Effector CD8-positive, alpha-beta T cell (primary cell): ENCODE data around the gene DEDD.

Experiments used
- DNase-seq: peaks from one replicate; lab custom pipeline; 2025; lab: John Stamatoyannopoulos, UW

The DEDD gene

DNA sequence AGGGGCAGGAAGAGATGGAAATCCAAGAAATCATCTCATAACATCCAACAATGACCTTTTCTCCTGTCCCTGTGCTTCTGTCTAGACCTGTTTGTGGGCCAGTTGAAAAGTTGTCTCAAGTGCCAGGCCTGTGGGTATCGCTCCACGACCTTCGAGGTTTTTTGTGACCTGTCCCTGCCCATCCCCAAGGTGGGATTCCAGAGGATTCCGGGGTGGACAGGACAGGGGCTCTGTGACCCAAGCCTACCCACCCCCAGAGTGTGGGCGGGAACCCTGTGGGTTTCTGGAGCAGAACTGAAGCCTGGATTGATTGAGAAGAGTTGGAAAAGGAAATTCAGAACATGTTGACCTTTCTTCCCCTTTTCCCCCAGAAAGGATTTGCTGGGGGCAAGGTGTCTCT, 31.3 kb upstream of the DEDD start:
- DNase-seq: no peak

DNA sequence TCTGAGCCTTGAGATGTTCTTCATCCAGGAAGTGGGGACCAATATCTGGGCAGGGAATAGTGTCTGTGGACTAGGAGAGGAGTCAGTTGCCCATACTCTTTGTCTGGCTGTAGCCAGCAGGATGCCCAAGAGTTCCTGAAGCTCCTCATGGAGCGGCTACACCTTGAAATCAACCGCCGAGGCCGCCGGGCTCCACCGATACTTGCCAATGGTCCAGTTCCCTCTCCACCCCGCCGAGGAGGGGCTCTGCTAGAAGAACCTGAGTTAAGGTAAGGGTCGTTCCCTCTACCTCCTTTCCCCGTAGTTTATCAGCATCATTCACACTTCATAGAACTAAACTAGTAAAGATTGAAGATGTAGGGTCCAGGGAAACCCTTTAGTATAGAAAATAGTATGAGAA, 30.3 kb upstream of the DEDD start:
- DNase-seq: no peak

DNA sequence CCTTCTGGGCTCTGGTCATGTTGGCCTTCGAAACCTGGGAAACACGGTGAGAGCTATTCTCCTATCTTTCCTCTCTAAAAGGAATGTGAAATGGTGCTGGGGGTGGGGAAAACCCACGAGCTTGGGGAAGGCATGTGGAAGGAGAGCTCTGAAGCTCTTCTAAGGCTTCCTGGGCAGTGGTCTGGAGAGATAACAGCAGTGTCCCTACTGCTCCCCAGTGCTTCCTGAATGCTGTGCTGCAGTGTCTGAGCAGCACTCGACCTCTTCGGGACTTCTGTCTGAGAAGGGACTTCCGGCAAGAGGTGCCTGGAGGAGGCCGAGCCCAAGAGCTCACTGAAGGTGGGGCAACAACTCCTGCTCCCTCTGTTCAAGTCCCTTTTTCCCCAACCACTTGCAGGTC, 29.6 kb upstream of the DEDD start:
- no peak for DNase-seq

DNA sequence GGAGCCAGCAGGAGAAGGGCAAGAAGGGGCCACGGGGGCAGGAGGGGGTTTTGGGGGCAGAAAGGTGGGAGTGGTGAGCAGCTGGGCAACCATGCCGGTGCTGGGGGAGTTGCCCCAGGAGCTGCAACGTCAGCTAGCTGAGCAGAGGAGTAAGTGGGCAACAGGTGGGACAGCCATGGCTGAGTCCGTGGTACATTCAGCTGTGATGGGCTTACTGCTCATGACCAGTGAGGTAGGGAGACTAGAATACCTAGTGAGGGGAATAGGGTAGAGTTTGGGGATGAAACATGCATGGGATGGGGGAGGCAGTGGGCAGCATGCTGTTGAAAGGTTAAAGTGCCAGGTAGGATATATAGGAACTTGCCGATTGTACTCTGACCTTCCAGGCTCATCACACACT, 29.2 kb upstream of the DEDD start:
- DNase-seq: no peak

DNA sequence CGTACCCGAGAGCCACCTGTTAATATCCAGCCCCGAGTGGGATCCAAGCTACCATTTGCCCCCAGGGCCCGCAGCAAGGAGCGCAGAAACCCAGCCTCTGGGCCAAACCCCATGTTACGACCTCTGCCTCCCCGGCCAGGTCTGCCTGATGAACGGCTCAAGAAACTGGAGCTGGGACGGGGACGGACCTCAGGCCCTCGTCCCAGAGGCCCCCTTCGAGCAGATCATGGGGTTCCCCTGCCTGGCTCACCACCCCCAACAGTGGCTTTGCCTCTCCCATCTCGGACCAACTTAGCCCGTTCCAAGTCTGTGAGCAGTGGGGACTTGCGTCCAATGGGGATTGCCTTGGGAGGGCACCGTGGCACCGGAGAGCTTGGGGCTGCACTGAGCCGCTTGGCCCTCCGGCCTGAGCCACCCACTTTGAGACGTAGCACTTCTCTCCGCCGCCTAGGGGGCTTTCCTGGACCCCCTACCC, 28.2 kb upstream of the DEDD start:
- no peak for DNase-seq

DNA sequence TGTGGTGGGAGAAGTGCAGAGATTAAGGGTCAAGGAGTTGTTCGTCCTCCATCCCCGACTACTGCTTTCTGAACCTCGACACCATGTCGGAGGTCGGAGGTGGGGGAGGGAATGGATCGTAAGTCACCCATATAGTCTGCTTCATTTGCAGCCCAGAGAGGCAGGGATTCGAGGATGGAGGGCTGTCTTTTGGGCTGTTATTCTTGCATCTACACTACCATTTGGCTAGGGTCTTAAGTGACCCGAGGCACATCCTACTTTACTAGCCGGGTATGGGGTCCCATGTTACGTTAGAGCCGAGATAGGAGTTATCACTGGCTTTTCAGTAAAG, 27.4 kb upstream of the DEDD start:
- no peak for DNase-seq

DNA sequence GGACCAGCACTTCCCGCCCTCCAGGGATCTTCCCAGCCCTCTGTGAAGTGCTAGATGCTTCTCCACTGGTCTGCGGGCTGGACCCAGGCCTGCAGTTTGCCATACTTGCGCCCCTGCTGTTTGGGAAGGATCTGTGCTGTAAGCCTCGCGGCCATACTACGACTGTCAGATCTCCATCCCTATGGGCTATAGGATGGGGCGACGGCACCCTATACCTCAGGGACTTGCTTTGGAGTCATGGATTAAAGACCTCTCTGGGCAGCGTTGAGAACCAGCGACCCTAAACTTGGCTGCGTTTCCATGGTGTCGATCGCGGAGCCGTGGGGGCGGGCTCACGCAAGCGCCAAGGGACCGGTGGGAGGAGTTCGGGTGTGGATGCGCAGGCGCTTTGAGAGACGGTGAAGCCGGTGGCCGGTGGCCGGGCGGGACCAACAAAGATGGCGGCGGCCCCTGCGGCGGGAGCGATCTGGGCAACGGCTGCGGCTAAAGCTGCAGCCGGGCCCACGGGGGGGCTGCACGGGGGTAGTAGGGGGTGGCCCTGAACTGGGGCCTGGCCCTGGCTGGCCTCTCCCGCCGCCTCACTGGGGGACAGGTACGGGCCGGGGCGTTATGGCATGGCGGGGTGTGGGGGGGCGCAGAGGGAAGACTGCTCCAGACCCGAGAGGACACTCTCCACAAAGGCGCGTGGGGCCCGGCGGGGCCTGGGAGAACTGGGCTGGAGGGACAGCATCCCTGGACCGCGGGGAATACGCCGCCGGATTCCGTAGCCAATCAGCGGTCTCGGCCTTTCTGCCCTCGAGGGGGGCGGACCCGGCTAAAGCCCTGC, 26.8 kb upstream of the DEDD start, which contains the start of gene USP21:
Gene USP21, plus strand, starts transcription at position 414 of the 826 bp plus-strand sequence. CDS start 1,141 bp downstream, outside the sequence.
- DNase-seq: peak; percentile 86

DNA sequence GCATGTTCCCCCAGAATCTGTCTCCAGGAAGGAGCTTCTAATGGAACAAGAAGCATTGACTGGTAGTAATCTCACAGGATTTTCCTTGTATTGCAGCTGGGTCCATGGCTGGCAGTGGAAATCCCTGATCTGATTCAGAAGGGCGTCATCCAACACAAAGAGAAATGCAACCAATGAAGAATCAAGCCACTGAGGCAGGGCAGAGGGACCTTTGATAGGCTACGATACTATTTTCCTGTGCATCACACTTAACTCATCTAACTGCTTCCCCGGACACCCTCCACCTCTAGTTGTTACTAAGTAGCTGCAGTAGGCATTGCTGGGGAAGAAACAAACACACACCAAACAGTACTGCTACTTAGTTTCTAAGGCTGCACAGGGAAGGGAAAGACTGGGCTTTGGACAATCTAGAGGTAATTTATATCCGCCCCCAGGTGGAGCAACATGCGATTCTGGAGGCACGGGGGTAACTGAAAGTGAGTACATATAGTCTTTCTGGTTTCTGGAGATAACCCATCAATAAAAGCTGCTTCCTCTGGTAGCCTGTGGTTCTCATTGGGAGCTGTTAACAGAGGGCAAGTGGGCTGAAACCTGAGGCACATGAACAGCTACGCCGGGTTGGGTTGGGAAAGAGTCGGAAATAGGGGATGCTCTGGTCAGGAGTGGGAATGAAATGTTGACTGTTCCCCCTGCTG, 26.0 kb upstream of the DEDD start:
- DNase-seq: no peak

DNA sequence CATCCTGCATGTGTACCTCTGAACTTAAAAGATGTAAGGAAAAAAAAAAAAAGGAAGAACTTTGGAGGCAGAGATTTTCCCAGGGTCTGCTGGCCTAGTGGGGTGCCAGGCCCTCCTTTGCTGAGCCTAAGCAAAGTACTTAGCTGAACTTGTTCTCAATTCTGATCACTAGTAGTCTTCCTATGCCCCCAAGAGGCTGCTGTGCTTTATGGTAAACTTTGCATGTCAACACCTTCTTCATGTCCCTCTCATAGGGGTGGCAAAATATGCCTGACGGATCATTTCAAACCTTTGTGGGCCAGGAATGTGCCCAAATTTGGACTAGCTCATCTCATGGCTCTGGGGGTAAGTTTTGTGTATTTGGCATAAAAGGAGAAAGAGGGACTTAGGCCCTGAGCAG, 25.4 kb upstream of the DEDD start:
- DNase-seq: no peak

DNA sequence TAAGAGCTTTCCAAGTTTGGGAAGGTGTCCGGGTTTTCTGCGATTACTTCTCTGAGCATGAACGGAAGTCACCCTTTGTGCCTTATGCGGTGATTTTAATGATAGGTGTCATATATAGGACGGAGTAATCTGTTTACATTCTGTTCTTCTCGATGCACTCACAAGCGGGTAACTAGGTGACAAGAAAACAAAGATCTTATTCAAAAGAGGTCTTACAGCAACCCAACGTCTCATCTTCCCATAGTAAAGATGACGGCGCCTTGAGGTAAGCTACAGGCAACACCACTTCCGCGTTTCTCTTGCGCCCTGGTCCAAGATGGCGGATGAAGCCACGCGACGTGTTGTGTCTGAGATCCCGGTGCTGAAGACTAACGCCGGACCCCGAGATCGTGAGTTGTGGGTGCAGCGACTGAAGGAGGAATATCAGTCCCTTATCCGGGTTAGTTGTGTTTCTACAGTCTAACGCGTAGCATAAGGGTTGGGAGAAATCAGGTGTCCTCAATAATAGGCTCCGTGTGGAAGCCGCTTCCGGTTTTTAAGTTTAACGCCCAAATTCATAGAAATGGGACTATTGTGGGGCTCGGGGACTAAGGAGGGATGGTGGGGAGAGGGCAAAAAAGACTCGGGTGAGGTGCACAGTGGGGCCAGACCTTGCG, 21.3 kb upstream of the DEDD start, which contains the start of gene UFC1:
Gene UFC1, plus strand, starts transcription at position 297 of the 656 bp plus-strand sequence. Its CDS starts 20 bp downstream, at position 317.
- DNase-seq: peak; percentile 72

DNA sequence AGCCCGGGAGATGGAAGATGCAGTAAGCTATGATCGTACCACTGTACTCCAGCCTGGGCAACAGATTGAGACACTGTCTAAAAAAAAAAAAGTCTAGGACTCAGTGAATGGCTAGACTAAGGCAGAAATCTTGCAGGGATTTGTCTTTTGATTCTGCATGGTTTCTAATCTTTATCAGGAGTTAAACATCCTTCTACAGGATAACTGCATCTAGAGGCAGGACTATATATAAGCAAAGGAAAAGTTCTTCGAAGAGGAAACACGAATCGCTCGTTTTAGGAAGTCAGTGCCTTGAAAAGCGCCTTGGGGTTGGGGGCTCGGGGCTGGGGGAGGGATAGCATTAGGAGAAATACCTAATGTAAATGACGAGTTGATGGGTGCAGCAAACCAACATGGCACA, 20.7 kb upstream of the DEDD start:
- no peak for DNase-seq

DNA sequence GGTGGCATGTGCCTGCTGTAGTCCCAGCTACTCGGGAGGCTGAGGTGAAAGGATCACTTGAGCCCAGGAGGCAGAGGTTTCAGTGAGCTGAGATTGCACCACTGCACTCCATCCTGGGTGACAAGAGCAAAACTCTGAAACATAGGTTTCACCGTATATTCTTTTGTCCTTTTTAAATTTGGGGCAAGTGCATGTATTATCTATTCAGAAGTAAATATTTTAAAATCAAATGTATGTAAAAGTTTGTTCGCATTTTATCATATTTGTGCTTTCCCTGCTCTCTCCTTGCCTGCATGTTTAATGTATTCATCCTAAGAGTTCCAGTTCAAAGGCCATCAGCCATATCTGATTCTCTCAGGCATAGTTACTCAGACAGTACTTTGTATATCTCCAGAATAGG, 13.4 kb upstream of the DEDD start:
- no peak for DNase-seq

DNA sequence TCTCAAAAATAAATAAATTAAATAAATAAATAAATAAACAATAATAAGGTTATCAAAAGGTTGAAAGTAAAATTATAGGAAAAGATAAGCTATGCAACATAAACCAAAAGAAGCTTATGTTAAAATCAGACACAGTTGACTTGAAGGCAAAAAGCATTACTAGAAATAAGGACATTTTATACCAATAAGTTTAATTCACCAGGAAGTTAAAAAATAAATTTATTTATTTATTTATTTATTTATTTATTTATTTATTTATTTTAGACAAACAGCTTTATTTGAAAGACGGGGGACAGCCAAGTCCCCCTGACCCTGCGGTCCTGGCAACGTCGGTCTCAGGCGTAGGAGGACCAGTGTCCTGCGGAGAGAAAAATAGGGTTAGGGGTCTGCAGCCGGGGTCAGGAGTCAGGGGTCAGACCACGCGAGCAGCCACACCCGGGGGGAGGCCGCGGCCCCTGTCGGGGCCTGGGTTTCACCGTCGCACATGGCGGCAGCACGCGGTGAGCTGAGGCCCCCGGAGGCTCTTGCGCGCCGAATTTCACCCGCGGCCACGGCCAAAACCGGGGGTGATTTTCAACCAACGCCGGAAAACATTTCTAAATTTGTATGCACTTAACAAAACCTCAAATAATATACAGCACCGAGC, 8.4 kb upstream of the DEDD start:
- no peak for DNase-seq

DNA sequence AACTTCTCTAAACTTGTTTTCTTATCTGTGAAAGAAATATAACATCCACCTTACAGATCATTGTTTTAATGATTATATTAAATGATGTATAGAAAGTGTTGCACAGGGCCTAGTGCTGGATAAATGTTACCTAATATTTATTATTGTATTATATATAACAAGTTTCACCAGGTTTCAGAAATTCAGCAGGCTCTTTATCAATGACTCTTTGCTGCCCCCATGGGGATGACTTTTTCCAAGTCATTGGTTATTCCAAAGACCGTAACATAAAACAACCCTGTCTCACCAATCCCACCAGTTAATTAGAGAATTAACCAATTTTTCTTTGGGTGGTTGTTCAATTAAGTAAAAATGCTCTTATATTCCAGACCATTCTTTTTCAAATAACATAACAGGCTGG, 7.3 kb upstream of the DEDD start:
- peak; percentile 6 for DNase-seq

DNA sequence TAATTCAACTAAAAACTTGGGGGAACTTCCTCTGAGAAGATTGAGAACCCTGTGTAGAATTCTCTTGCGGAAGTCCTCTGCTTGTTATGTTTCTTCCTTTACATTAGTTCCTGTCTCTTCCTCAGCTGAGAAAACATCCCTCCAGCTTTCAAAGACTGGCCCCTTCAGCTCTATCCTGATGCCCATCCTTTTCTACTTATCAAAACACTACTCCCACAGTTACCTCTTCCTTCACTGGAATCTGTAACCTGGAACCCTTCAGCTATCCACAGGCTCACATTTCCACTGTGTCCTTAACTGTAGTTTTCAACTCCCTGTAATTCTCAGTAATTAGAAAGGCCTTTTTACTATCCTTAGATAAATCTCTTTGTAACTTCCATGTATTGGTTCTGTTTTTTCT, 6.0 kb upstream of the DEDD start:
- no peak for DNase-seq

DNA sequence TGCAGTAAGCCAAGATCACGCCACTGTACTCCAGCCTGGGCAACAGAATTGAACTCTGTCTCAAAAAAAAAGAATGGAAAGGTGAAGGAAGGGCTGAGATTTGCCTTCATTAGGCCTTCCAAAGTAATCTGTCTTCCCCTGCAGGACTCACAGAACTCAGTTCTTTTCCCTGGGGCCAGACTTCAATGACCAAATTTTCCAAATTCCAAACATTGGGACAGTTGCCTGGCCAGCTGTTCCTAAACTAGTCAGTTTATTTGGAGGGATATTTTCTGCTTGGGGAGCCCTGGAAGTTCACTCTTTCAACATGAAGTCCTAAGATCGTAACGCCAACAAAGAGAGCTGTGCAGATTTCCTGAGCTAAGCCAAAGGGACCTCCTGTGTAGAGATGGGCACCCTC, 5.4 kb upstream of the DEDD start:
- DNase-seq: no peak

DNA sequence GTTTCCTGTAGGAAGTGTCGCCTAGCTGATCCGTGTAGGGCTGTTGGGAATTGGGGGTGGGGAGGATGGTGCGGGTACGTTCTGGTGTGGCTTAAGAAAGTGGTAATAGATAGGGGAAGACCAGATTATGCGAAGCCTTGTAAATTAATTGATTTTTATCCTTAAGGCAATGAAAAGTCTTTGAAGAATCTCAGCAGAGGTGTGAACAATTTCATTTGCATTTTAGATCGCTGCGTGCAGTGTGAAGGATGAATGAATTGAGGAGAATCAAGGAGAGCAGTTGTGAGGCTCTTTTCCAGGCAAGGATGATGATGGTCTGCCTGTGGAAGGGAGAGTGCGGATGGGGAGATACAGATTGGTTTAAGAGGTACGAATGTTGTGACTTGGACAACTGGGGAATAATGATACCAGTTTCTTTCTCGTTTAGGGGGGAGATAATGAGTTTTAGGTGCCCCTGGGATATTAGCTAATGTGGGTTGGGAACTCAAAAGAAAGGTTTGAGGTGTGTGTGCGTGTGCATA, 813 bp upstream of the DEDD start:
- DNase-seq: no peak

DNA sequence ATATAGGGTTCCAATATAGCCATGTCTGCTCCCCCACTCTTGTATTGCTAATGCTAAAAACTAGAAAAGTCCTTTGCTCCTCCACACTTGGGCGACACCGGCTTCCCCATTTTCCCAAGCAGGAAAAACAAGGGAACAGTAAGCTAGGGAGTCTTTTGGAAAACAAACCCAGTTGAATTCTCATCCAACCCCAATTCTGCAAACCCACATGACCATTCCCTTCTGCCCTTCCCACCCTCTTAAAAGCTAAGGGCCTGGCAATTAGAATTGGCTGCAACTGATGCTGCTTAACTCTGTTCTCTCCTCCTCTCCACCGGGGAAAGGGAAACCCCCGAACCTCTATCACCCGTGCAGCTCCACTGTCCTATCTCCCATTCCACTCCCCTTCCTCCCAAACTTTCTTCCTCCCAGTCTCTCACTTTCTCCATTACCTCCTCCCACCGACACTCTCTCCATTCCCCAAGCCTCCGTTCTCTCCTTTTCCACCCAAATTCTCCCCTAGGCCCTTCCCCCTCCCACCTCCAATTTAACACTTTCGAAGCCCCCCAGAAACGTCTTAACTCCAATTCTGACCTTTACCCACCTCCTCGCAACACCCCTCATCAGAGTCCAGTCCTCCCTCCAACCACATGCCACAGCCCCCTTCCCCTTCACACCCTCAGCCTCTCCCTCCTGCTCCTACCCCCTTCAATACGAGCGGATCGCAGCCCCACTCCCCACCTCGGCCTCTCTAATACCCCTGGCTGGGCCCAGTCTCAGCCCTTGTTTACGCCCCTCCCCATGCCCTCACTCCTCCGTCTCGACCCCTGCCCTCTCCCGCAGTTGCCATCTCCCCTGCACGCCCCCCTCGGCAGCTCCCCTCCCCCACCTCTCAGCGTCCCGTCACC, 701 bp downstream of the DEDD start:
- no peak for DNase-seq

DNA sequence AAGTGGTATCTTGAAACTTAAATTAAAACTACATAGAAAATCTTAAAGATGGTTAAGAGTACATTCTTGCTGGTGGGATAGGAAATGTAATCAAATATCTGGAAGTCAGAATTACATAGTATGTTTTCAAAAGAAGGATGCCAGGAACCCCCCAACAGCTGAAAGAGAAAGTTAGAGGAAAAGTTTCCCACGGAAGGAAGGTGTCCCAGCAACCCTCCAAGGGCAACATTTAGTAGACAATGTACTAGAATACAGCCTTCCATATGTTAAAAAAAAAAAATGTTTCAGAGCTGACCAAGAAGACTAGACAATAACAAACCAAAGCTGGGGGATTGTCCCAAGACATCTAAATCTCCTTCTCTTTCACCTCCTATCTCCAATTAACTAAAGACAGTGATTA, 2.2 kb downstream of the DEDD start:
- DNase-seq: no peak

DNA sequence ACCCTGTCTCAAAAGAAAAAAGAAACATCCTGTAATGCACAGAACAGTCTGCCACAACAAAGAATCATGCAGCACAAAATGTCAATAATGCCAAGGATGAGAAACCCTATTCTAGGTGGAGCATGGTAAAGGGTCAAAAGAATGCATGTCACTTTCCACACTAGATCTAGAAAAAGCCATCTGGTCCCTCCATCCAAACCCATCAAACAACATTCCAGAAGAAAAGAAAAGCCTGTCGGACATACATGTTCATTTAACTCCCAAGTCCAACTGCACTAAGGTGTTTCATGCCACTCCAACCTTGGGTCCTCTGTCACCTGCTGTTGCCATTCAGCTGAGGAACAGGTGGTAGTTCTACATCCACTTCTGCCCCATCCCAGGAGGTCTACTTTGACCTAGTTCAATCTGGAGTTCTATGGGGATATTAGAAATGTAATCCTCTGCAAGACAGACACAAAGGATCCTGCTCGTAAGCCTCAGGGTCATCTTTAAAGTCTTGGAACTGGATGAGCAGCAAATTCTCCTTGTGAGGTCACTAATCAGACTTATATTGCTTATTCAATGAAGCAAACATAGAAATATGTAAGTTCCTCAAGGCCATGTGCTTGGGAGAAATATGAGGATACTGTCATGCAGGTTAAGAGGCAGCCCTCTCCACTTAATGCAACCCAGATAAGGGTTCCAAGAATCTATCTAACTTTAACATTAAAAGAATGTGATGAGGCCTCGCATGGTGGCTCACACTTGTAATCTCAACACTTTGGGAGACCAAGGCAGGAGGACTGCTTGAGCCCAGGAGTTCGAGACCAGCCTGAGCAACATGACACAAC, 3.7 kb downstream of the DEDD start:
- no peak for DNase-seq
